ENCODE data around the gene UQCRC1. TPM values are rescaled to one million over a fixed set of nuclear protein-coding genes. Genes with fewer than 3 reads are reported as not detected.

The UQCRC1 gene
- total RNA-seq, 4 donors from 2014 or later: 195 to 346 (median 302) TPM

GRCh38 chr3:48623851-48624547, 14.6 kb upstream of the UQCRC1 start:
- ATAC-seq: no peak
- 62 to 82% methylated on average over 1 to 4 of the region's 6 CpGs for WGBS, 2 donors (ENCODE audit: low coverage in 1 of 2)
- no peak overlapping the region for H3K4me3 ChIP-seq
- H3K9me3 ChIP-seq: no peaks in the 10 kb centered on the region
- H3K36me3 ChIP-seq: peaks cover 0 to 43% of the 10 kb centered on the region in 2 donors
- no peak overlapping the region for H3K27ac ChIP-seq
- TF ChIP-seq POLR2AphosphoS5 (IDR thresholded peaks at IDR 0.05): no peak
- no peak for TF ChIP-seq POLR2A (IDR thresholded peaks at IDR 0.05)
- TF ChIP-seq, protein P1, sequence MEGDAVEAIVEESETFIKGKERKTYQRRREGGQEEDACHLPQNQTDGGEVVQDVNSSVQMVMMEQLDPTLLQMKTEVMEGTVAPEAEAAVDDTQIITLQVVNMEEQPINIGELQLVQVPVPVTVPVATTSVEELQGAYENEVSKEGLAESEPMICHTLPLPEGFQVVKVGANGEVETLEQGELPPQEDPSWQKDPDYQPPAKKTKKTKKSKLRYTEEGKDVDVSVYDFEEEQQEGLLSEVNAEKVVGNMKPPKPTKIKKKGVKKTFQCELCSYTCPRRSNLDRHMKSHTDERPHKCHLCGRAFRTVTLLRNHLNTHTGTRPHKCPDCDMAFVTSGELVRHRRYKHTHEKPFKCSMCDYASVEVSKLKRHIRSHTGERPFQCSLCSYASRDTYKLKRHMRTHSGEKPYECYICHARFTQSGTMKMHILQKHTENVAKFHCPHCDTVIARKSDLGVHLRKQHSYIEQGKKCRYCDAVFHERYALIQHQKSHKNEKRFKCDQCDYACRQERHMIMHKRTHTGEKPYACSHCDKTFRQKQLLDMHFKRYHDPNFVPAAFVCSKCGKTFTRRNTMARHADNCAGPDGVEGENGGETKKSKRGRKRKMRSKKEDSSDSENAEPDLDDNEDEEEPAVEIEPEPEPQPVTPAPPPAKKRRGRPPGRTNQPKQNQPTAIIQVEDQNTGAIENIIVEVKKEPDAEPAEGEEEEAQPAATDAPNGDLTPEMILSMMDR (IDR thresholded peaks at IDR 0.05): no peak
- no peak for TF ChIP-seq EP300 (IDR thresholded peaks at IDR 0.05)
- no peaks in the 10 kb centered on the region for H3K27me3 ChIP-seq
- no peaks in the 10 kb centered on the region for H3K4me1 ChIP-seq

DNA sequence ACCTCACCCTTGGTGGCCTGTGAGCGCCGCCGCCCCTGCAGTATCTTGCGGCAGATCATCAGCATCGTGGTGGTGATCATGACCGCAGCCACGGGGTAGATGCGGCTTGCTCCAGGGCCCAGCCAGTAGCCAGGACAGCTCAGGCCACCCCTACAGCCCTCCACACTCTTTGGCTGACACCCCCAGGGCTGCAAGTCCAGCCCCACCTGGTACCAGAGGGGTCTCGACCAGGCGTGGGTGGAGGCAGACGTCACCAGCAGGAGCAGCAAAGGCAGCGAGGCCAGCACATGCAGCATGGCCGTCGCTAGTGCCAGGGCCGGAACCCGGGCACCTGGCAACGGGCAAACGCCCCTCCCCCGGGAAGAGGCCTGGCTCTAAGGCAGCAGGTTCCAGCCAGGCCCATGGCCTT, 12.0 kb upstream of the UQCRC1 start, which contains the start of gene TMEM89:
Gene TMEM89 (minus strand): TSS at position 309 of the 409 bp plus-strand sequence. CDS start 13 bp downstream, at position 296.
- Histone ChIP-seq H3K27ac (no peak within 1 kb of the TSS), H3K27me3 (no peaks in the 10 kb centered on the region), H3K36me3 (peaks cover 0 to 17% of the 10 kb centered on the region in 2 donors), H3K4me1 (no peaks in the 10 kb centered on the region), H3K9me3 (peaks cover 0 to 21% (median 3%) of the 10 kb centered on the region in 3 donors), H3K4me3 (no peak within 1 kb of the TSS)
- no peak for ATAC-seq
- no CpG with 5 or more reads among the region's 19 CpGs for WGBS, 2 donors (ENCODE audit: low coverage in 1 of 2)
- TF ChIP-seq POLR2A (IDR thresholded peaks at IDR 0.05): no peak
- TF ChIP-seq, protein P1 (IDR thresholded peaks at IDR 0.05): no peak
- TF ChIP-seq POLR2AphosphoS5 (IDR thresholded peaks at IDR 0.05): no peak
- no peak for TF ChIP-seq EP300 (IDR thresholded peaks at IDR 0.05)

DNA sequence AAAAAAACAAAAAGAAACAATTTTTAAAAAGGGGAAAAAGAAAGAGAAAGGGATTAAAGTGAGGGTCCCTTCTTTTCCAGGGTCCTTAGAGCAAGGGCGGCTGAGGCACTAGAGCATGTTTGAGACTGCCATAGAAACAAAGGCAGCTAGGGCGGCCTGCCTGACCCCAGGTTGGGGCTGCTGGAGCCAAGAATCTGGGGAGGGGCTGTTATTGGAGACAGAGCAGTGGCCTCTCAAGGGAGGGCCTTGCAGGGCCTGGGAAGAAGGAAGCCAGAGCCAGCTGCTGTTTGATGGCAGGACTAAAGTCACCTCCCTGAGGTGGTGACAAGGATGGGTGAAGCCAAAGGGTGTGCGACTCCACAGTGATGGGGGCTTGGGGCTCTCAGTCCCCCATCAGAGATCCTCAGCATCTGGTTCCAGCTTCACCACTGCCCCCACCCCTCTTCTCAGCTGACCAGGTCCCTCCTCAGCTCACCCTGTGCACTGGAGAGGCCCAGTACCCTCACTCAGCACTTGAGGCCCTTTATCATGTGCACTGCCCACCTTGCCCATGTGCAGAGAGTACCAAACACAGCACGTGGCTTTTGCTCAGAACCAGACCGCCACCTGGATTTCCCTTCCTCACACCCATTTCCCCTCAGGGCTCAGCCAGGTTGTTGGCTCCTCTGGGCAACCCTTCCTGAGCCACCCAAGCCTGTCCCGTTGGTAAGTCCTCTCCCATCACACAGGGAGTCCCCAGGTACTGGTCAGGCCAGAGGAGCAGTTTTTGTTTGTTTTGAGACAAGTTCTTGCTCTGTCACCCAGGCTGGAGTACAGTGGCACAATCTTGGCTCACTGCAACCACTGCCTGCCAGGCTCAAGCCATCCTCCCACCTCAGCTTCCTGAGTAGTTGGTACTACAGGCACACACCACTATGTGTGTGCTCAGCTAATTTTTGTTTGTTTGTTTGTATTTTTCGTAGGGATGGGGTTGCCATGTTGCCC, 10.4 kb upstream of the UQCRC1 start:
- 83 to 92% methylated on average over 2 to 4 of the region's 7 CpGs for WGBS, 2 donors (ENCODE audit: low coverage in 1 of 2)
- no peak for ATAC-seq
- TF ChIP-seq, protein P1 (IDR thresholded peaks at IDR 0.05): no peak
- TF ChIP-seq POLR2A (IDR thresholded peaks at IDR 0.05): no peak
- no peaks in the 10 kb centered on the region for H3K4me1 ChIP-seq
- no peaks in the 10 kb centered on the region for H3K27me3 ChIP-seq
- H3K36me3 ChIP-seq: peaks cover 0 to under 1% of the 10 kb centered on the region in 2 donors
- H3K27ac ChIP-seq: no peak overlapping the region
- no peak overlapping the region for H3K4me3 ChIP-seq
- H3K9me3 ChIP-seq: peaks cover 0 to 21% (median 3%) of the 10 kb centered on the region in 3 donors

- 92% methylated on average over 3 to 4 of the region's 4 CpGs for WGBS, 2 donors (ENCODE audit: low coverage in 1 of 2)
- ATAC-seq: no peak
- Histone ChIP-seq H3K4me1 (no peaks in the 10 kb centered on the region), H3K9me3 (peaks cover 0 to 21% (median 3%) of the 10 kb centered on the region in 3 donors), H3K4me3 (no peak overlapping the region), H3K36me3 (no peaks in the 10 kb centered on the region), H3K27me3 (no peaks in the 10 kb centered on the region), H3K27ac (no peak overlapping the region)
- no peak for TF ChIP-seq EP300 (IDR thresholded peaks at IDR 0.05)
- TF ChIP-seq POLR2AphosphoS5 (IDR thresholded peaks at IDR 0.05): no peak
- TF ChIP-seq POLR2A (IDR thresholded peaks at IDR 0.05): no peak
- TF ChIP-seq, protein P1 (IDR thresholded peaks at IDR 0.05): no peak
These were observed 8.1 kb upstream of the UQCRC1 start for GRCh38 chr3:48617559-48617958.
